K562 (cell line): Measurements from ENCODE around the gene LBHD2. TPM values are rescaled to one million over a fixed set of nuclear protein-coding genes. Genes with fewer than 3 reads are reported as not detected.

Source experiments
- ATAC-seq: fragments of 200-7000 bp; cut with Tn5 transposase; 3 replicates; pipeline ENCODE4 v1.9.1; 2020; ENCODE audit warnings: moderate library complexity
- BruUV-seq: library from RNA; stranded (reverse); fragments of 400-500 nt; replicated peaks from 2 replicates; lab custom pipeline; 2021; lab: Mats Ljungman, UMichigan
- CTCF ChIA-PET: fragments of 300-600 bp; formaldehyde crosslinking; extraction: SDS; loops from one replicate; lab custom pipeline; 2021; ENCODE audit warnings: low intra/inter-chr PET ratio; lab: Yijun Ruan, JAX
- POLR2A ChIA-PET: fragments of 300-600, 350-650 bp; sonication (Branson Sonifier 250); formaldehyde crosslinking; extraction: SDS; loops from one replicate; lab custom pipeline; 2021; ENCODE audit warnings: antibody characterized with exemption, inconsistent platforms; lab: Yijun Ruan, JAX
- DNase-seq, 4 experiments: peaks; one replicate each; pipeline versions ENCODE4 v3.0.0 to v3.0.0-alpha.2; 2011 to 2018; ENCODE audit warnings: low spot score in 3 of 4, mixed read lengths in 3 of 4; ENCODE audit errors: extremely low read depth in 1 of 4
- FAIRE-seq: peaks from 2 replicates; lab custom pipeline; 2011; peaks lifted over from hg19 to GRCh38; lab: Jason Lieb, UNC
- H2AFZ ChIP-seq: 2 replicates; pipeline ENCODE4 v1.6.0; 2011; ENCODE audit warnings: low read depth, low read length, control low read depth, inconsistent platforms
- H3K27ac ChIP-seq: fragments of 200-600 bp; 3 replicates; pipeline ENCODE4 v1.8.0; 2011; ENCODE audit warnings: low read depth, mild to moderate bottlenecking, control low read depth, inconsistent platforms, low read length, moderate library complexity, mixed read lengths; ENCODE audit errors: extremely low read depth
- H3K27me3 ChIP-seq, 2 experiments: fragments of 300-600 bp in 1 of 2; 2 replicates in 1 of 2; 3 replicates in 1 of 2; pipeline versions ENCODE4 v1.6.0 to v1.8.0; 2011; ENCODE audit warnings: inconsistent platforms in 2 of 2, low read length in 2 of 2, mild to moderate bottlenecking in 1 of 2, mixed read lengths in 1 of 2, moderate library complexity in 1 of 2; ENCODE audit not compliant: control insufficient read depth in 2 of 2, insufficient read depth in 2 of 2
- H3K36me3 ChIP-seq: fragments of 300-600 bp; 3 replicates; pipeline ENCODE4 v1.8.0; 2011; ENCODE audit warnings: mild to moderate bottlenecking, low read length, inconsistent platforms; ENCODE audit not compliant: control insufficient read depth, insufficient read depth
- H3K4me1 ChIP-seq, 2 experiments: fragments of 200-600 bp in 1 of 2; replicated peaks in 1 of 2; 2 replicates in 1 of 2; 3 replicates in 1 of 2; pipeline versions ENCODE4 v1.5.1 to v1.8.0; 2011; ENCODE audit warnings: inconsistent platforms in 2 of 2, low read length in 2 of 2, mild to moderate bottlenecking in 1 of 2, mixed read lengths in 1 of 2, moderate library complexity in 1 of 2; ENCODE audit not compliant: control insufficient read depth in 2 of 2, insufficient read depth in 2 of 2
- H3K4me2 ChIP-seq: 2 replicates; pipeline ENCODE4 v1.6.1; 2011; ENCODE audit warnings: low read length, control low read depth, inconsistent platforms, mixed read lengths; ENCODE audit not compliant: insufficient read depth
- H3K4me3 ChIP-seq: fragments of 200-600 bp; sonication (generic), shearing (Covaris generic); 2 replicates; pipeline ENCODE4 v1.5.1; 2016; ENCODE audit warnings: control low read depth, inconsistent platforms
- H3K79me2 ChIP-seq: fragments of 200-600 bp; 3 replicates; pipeline ENCODE4 v1.8.0; 2011; ENCODE audit warnings: low read length, inconsistent platforms; ENCODE audit not compliant: control insufficient read depth, insufficient read depth
- H3K9ac ChIP-seq, 2 experiments: 2 replicates each; pipeline versions ENCODE4 v1.6.0 to v1.6.1; 2011; ENCODE audit warnings: low read depth in 2 of 2, low read length in 2 of 2, control low read depth in 1 of 2, inconsistent platforms in 1 of 2, mild to moderate bottlenecking in 1 of 2, mixed read lengths in 1 of 2; ENCODE audit not compliant: insufficient read depth in 1 of 2
- H3K9me1 ChIP-seq: one replicate; pipeline ENCODE4 v1.6.0; 2011; ENCODE audit warnings: inconsistent platforms, mild to moderate bottlenecking, low read length, moderate library complexity; ENCODE audit not compliant: control insufficient read depth, insufficient read depth
- H3K9me3 ChIP-seq: replicated peaks from 2 replicates; pipeline ENCODE4 v1.5.1; 2011; ENCODE audit warnings: low read depth, low read length, inconsistent platforms; ENCODE audit not compliant: control insufficient read depth, insufficient read depth
- H4K20me1 ChIP-seq: replicated peaks from 2 replicates; pipeline ENCODE4 v1.6.1; 2011; ENCODE audit warnings: low read length, inconsistent platforms, mixed read lengths; ENCODE audit not compliant: control insufficient read depth, insufficient read depth
- ARID1B ChIP-seq: fragments of 450-650 bp; IDR thresholded peaks from 2 replicates; pipeline ENCODE4 v1.6.1; 2016; ENCODE audit warnings: antibody characterized with exemption, mild to moderate bottlenecking, inconsistent platforms
- CREB3 ChIP-seq: fragments of 450-650 bp; conservative IDR thresholded peaks from 2 replicates; pipeline ENCODE4 v1.6.1; 2016; ENCODE audit warnings: missing genetic modification characterization, low read depth, mild to moderate bottlenecking, missing compliant biosample characterization, moderate library complexity
- EGR1 ChIP-seq: fragments of 450-650 bp; conservative IDR thresholded peaks from 2 replicates; pipeline ENCODE4 v1.6.1; 2017; ENCODE audit warnings: mild to moderate bottlenecking
- ETV1 ChIP-seq: fragments of 450-650 bp; conservative IDR thresholded peaks from 2 replicates; pipeline ENCODE4 v1.6.1; 2016; ENCODE audit warnings: missing genetic modification characterization, control low read depth, low read depth, missing compliant biosample characterization
- FIP1L1 ChIP-seq: fragments of 200-400 bp; formaldehyde crosslinking; IDR thresholded peaks from 2 replicates; pipeline ENCODE4 v1.6.1; 2018; ENCODE audit warnings: mild to moderate bottlenecking, low read depth, low read length; ENCODE audit not compliant: poor library complexity, severe bottlenecking
- FOXK2 ChIP-seq, 2 experiments: fragments of 450-650 bp; IDR thresholded peaks in 1 of 2; conservative IDR thresholded peaks in 1 of 2; 2 replicates each; pipeline ENCODE4 v1.6.1; 2016; ENCODE audit warnings: low read depth in 2 of 2, mild to moderate bottlenecking in 1 of 2
- MCM2 ChIP-seq: fragments of 450-650 bp; IDR thresholded peaks from 2 replicates; pipeline ENCODE4 v1.6.1; 2017; ENCODE audit warnings: low read depth, mild to moderate bottlenecking
- MTA1 ChIP-seq: fragments of 450-650 bp; IDR thresholded peaks from 2 replicates; pipeline ENCODE4 v1.6.1; 2017; ENCODE audit warnings: borderline replicate concordance
- MXI1 ChIP-seq: IDR thresholded peaks from 2 replicates; pipeline ENCODE4 v1.6.1; 2011; ENCODE audit warnings: low read depth, mild to moderate bottlenecking, improper control_type of control experiment, low read length
- NR2C2 ChIP-seq, 2 experiments: fragments of 200-800 bp in 1 of 2; sonication (Bioruptor generic) in 1 of 2; sonication (generic) in 1 of 2; formaldehyde crosslinking in 1 of 2; IDR thresholded peaks; 2 replicates each; pipeline versions ENCODE4 v1.6.1 to v1.8.0; 2016 to 2022; ENCODE audit warnings: mild to moderate bottlenecking in 1 of 2, missing compliant biosample characterization in 1 of 2, missing genetic modification characterization in 1 of 2, missing genetic modification reagents in 1 of 2
- PYGO2 ChIP-seq: fragments of 450-650 bp; IDR thresholded peaks from 2 replicates; pipeline ENCODE4 v1.6.1; 2016; ENCODE audit warnings: mild to moderate bottlenecking, missing genetic modification characterization, moderate library complexity, missing compliant biosample characterization
- RAD21 ChIP-seq, 2 experiments: fragments of 250-450 bp in 1 of 2; fragments of 450-650 bp in 1 of 2; sonication (Bioruptor Pico) in 1 of 2; formaldehyde crosslinking in 1 of 2; IDR thresholded peaks in 1 of 2; conservative IDR thresholded peaks in 1 of 2; 2 replicates each; pipeline versions ENCODE4 v1.4.0 to v1.8.0; 2020 to 2022; ENCODE audit warnings: mild to moderate bottlenecking in 2 of 2, moderate library complexity in 1 of 2
- SMAD2 ChIP-seq: fragments of 150-350 bp; IDR thresholded peaks from 2 replicates; pipeline ENCODE4 v1.6.1; 2014; ENCODE audit warnings: low read depth, mild to moderate bottlenecking, low read length
- STAT5A ChIP-seq: IDR thresholded peaks from 2 replicates; pipeline ENCODE4 v1.6.1; 2012; ENCODE audit warnings: low read length, inconsistent platforms, borderline replicate concordance
- TSHZ1 ChIP-seq: fragments of 250-450 bp; sonication (Bioruptor Pico); IDR thresholded peaks from 2 replicates; pipeline ENCODE4 v1.4.0; 2020; ENCODE audit warnings: mild to moderate bottlenecking, moderate library complexity
- ZNF121 ChIP-seq: sonication (generic); formaldehyde crosslinking; conservative IDR thresholded peaks from 2 replicates; pipeline ENCODE4 v1.8.0; 2022; ENCODE audit warnings: missing genetic modification reagents
- ZNF165 ChIP-seq: fragments of 250-450 bp; sonication (Bioruptor Pico); IDR thresholded peaks from 2 replicates; pipeline ENCODE4 v1.4.0; 2020; ENCODE audit warnings: borderline replicate concordance
- ZNF780A ChIP-seq: fragments of 250-450 bp; sonication (Bioruptor Pico); IDR thresholded peaks from 2 replicates; pipeline ENCODE4 v1.5.0; 2021; ENCODE audit warnings: mild to moderate bottlenecking
- WGBS: fragments of 100-300 bp; shearing (Covaris generic); methylation state at CpG from one replicate; pipeline ENCODE4 v1.1.6; 2016; ENCODE audit warnings: low coverage, mixed read lengths; ENCODE audit not compliant: insufficient coverage; ENCODE audit errors: missing lambda C conversion rate; 5-methylcytosine and 5-hydroxymethylcytosine counted together
- in situ Hi-C: fragments of 300-500 bp; cut with MboI; formaldehyde crosslinking; loops from 4 replicates; pipeline ENCODE4 v1.15.0; 2018; ENCODE audit warnings: inconsistent platforms, mixed read lengths
- intact Hi-C: fragments of 100-400 bp; cut with micrococcal nuclease; formaldehyde crosslinking; loops from 2 replicates; pipeline ENCODE4 v1.14.2; 2022
- polyA plus RNA-seq, 8 experiments: library from polyadenylated mRNA; depleted of rRNA in 4 of 8; stranded (reverse) in 5 of 8; unstranded in 3 of 8; fragments of >200 nt; fragmentation: Nextera tagmentation in 2 of 8; fragmentation: Illumina TruSeq in 1 of 8; extraction: Ambion mirVana in 2 of 8; extraction: Trizol in 1 of 8; gene quantifications; 2 replicates each; pipeline versions ENCODE4 v1.2.1 to v1.2.3, GENCODE V29; 2011 to 2014; ENCODE audit warnings: inconsistent platforms in 1 of 8, missing spikeins in 1 of 8
- total RNA-seq, 7 experiments: library from RNA; depleted of rRNA in 6 of 7; stranded (reverse); fragments of >200 nt in 6 of 7; fragmentation: Illumina TruSeq in 2 of 7; extraction: Trizol in 2 of 7; gene quantifications; 2 replicates each; pipeline versions ENCODE4 v1.2.1 to v1.2.3, GENCODE V29; 2011 to 2021; ENCODE audit warnings: low replicate concordance in 1 of 7

LBHD2 gene
- total and polyA plus RNA-seq, 9 of the 15 experiments (the other 6 are each of a cell fraction or from before 2014, with no cell fraction given): not detected

DNA sequence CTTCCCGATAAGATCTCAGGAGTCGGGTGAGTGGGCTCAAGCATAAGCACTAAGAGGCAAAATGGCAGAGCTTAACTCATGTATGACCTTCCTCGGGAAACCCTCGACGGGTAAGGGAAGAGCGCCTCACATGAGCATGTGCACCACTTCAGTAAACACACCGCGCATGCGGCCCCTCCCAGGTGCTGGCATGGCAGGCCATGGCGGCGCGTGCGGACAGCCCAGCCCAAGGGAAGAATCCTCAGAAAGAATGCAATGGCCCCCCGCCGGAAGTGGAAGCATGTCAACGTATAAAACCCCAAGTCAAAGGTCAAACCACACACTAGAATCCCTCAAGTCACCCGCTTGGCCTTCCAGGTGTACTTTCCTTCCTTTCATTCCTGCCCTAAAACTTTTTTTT lies 32.6 kb downstream of the LBHD2 start:
- no peaks in the 10 kb centered on the region for H4K20me1 ChIP-seq
- H3K4me1 ChIP-seq: peaks cover 46 to 83% of the 10 kb centered on the region in 2 experiments
- DNase-seq (peak in 1 of 4 experiments; percentile 72), ATAC-seq (peak; percentile 53), FAIRE-seq (peak; percentile 76)
- WGBS: 18% methylated on average over 17 of the region's 17 CpGs
- H3K4me2 ChIP-seq: peak overlapping the region; percentile 3; the same call in 1 of the 2 replicates
- no peaks in the 10 kb centered on the region for H3K36me3 ChIP-seq
- ChIA-PET POLR2A (interaction anchor here (1.0 kb wide), 1 partner anchor 12 kb away, joined by 4 read pairs; no protein-coding TSS in a partner anchor), CTCF (no interaction called here)
- no peaks in the 10 kb centered on the region for H3K9me1 ChIP-seq
- no peaks in the 10 kb centered on the region for H3K27me3 ChIP-seq
- BruUV-seq: no TSS peak
- peak overlapping the region; percentile 18 to 64; a peak in 1 of 4 replicates for H3K9ac ChIP-seq
- H3K79me2 ChIP-seq: no peaks in the 10 kb centered on the region; the same call in 2 of the 3 replicates
- intact Hi-C loops (no loop called here), in situ Hi-C loops (no loop called here)
- no peak overlapping the region for H3K4me3 ChIP-seq
- peak overlapping the region; percentile 79 for H2AFZ ChIP-seq
- peak overlapping the region; percentile 73 for H3K27ac ChIP-seq
- H3K9me3 ChIP-seq: no peaks in the 10 kb centered on the region
- TF ChIP-seq ZNF121 (CRISPR knock-in tag) (no peak), PYGO2 (tag) (no peak), MXI1 (no peak), EGR1 (no peak), CREB3 (tag) (peak; percentile 58; the same call in 1 of the 2 replicates), MCM2 (no peak), TSHZ1 (CRISPR knock-in tag) (no peak), ZNF780A (CRISPR knock-in tag) (no peak), MTA1 (0 out of 2 replicates have a peak, but pooled peaks have one; percentile 19), RAD21 (CRISPR knock-in tag; conservative IDR thresholded peaks at IDR 0.05 in 1 of 2, IDR thresholded peaks at IDR 0.05 in 1 of 2) (no peak), FOXK2 (conservative IDR thresholded peaks at IDR 0.05 in 1 of 2, IDR thresholded peaks at IDR 0.05 in 1 of 2; ENCODE audit: low read depth in 2 of 2) (no peak), NR2C2 (CRISPR knock-in tag; IDR thresholded peaks at IDR 0.05) (no peak), NR2C2 (tag; IDR thresholded peaks at IDR 0.05) (peak; percentile 76), STAT5A (no peak), FIP1L1 (no peak), ZNF165 (CRISPR knock-in tag) (no peak), SMAD2 (no peak), ETV1 (tag) (0 out of 2 replicates have a peak, but pooled peaks have one; percentile 40), ARID1B (no peak)
